ENCODE measurements around the gene CCDC15.

CCDC15 gene

DNA sequence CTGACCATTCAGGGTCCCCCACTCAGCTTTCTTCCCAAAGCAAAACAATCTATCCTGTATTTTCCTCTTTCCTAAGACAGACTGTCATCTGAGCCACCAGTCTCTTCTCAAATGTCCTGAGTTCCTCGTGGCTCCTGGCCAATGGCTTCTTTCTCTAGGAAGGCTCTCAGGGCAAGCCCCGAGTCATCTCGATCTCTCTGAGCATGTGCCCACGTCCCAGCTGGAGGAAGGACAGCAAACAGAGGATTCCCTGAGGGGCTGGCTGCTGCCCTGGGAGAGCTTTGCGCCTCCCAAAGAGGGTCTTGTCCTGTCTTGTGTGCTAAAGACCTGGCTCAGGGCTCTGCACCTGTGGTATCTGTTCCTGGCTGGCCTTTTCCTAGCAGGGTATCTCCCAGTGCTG is 117.4 kb downstream of the CCDC15 start:
- peak; percentile 4 for DNase-seq

- peak; percentile 74 for DNase-seq
Observed at GRCh38 chr11:125071846-125072217, 117.8 kb downstream of the CCDC15 start.

DNA sequence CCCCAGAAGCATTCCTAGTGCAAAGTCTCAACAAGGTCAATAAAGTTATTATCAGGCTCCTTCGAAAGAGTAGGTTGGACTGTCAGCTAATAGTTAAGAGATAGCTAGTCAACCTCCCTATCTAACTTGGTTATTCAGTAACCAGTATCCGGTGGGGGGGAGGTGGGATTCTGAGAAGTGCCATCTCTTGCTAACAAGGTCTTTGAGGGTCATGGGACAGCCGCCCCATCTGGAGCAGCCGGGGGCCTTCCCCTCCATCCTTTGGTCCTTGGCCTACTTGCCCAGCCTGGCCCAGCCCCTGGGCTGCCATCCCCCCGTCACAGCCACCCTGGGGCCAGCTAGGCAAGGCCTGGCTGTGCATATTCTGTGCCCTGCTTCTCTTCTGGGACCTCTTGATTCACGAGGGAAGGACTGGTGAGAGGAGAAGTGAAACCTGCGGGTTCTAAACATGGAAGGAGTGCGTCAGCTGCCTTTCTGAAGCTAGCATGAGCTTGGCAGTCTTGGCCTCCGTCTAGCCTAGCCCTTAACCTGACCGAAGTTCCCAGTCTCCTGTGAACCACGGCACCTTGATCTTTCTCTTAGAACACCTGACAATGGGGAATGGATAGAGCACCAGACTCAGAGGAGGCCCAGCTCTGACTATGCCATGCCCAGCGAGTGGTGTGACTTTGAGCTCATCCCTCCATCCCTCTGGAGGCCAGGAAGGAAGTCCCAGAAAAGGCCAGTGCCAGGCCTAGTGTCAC is 118.4 kb downstream of the CCDC15 start:
- peak; percentile 86 for DNase-seq

DNA sequence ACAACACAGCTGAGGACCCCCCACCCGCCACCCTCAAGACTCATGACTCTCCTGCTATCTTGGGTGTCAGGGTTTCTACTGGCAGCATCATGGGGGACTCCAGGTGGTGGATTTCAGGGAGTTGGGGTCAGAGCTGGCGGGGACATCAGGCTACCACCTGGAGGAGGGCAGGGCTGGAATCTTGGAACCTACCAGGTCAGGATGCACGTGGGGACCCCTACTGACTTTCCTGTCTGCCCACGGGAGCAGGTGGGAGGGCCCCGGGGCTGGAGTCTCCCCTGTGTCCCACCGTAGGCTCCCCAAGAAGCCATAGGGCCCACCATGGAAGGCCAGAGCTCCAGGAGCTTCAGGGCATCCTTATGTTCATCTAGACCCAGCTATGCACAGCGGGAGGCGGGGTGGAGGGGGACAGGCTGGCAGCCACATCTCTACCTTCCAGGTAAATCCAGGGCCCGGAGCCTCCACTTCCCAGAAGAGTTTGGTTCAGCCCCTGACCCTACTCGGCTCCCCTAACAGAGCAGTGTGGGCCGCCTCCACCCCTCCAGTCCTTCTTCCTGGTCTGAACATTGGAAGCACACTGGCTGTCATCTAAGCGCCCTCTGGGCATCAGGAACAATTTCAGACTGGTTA is 119.1 kb downstream of the CCDC15 start:
- no peak for DNase-seq

DNA sequence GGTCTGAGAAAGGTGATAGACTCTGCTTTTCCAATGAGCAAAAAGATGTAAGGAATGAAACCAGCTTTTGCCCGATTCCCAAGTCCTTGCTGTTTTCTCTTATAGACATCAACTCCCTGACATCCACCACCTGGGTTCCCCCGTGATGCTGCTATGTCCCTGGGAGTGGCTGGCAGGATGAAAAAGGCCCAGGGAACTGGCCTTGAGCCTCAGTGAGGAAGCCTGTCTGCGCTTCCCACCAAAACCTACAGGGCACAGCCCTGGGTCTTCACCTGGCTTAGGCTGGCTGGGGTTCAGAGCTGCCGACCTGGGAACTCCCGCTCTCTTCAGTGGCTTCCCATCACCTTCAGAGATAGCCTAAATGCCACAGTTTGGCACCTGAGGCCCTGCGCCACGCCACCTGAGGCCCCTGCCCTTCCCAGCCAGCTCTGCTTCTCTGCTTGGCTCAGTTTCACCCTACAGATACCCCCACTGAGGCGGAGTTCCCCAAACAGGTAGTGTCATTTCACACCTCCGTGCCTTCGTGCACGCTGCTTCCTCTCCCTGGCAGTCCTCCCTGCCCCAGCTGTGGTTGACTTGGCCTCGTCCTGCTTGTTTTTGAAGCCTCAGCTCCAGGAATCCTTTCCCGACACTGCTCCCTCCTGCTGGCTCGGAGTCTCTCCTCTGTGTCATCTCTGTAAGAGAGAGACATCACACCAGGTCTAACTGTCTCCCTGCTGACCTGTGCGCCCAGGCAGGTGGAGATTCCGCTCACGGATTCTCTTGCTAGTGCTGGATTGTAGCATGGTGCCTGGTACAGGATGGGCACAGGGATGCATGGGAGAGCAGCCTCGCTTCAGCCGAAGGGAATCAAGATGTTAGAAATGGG is 119.8 kb downstream of the CCDC15 start:
- no peak for DNase-seq

- DNase-seq: no peak
Observed at GRCh38 chr11:125074511-125075241, 120.7 kb downstream of the CCDC15 start.

GRCh38 chr11:125075242-125075625 is 121.2 kb downstream of the CCDC15 start:
- DNase-seq: no peak

DNA sequence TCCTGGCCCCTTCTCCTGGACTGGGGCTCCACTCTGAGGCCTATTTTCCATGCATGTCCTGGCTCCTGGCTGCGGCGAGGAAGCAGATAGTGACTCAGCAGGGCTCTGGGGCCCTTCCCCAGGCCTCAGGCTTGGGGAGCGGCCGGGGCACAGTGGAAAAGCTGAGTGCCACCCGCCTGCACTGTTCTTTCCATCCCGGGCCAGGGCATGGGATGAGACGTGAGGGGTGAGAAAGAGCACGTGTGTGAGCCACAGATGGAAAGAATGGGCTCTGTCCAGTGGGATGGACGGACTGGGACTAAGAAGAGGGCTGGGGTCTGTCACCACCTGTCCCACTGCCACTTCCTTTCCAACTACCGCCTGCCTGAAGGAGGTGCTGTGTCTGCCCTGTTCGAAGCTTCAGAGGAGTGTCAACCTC is 121.9 kb downstream of the CCDC15 start:
- DNase-seq: no peak

DNA sequence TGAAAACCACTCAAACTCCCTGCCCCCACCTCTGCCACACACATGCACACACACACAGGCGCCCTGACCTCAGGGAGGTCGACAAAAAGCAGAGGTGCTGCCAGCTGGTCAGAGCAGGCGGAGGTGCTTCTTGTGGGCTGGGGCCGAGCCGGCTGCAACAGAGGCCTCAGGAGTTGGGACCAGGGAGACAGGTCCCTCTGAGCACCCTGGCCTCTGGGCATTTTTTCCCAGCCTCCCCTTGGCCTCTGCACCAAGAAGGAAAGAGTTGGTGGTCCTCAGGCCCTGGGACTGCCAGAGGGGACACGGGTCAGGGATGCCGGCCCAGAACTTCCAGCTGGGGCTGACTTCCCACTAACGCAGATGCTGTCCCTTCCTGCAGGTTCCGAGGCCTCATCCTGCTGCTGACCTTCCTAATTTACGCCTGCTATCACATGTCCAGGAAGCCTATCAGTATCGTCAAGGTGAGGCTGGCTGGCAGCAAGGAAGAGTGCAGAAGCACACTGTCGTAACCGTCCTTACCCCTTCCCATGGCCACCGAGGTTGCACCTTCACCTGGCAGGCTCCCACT is 122.5 kb downstream of the CCDC15 start:
- no peak for DNase-seq

GRCh38 chr11:125078016-125078415 is 124.0 kb downstream of the CCDC15 start:
- DNase-seq: no peak

- no peak for DNase-seq
Observed at GRCh38 chr11:125078516-125079140, 124.6 kb downstream of the CCDC15 start.

DNA sequence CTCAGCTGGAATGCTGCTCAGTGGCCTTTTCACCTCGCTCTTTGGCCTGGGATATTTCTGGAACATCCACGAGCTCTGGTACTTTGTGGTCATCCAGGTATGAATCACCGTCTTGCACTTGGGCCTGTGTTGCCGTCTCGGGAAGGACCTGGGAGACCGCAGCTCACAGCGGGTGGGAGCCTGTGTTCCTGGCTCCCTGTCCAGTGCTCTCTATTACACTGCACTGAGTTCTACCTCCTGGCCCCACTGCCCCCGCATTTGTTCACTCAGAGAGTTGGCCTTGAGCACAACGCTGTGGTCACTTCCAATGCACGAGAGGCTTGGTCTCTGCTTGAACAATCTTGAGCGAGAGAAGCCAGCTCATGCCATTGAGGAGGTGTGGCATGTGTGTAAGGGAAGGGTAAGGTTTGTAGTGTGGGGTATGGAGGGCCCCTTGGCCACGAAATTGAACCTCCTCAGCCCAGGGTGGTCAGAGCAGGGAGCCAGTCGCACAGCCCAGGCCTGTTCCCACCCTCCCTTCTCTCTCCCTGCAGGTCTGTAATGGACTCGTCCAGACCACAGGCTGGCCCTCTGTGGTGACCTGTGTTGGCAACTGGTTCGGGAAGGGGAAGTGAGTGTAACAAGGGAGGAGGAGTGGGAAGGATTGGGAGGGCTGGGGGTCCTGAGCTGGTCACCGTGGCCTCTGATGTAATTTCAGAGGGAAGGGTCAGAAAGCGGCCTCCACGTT is 125.3 kb downstream of the CCDC15 start:
- no peak for DNase-seq

DNA sequence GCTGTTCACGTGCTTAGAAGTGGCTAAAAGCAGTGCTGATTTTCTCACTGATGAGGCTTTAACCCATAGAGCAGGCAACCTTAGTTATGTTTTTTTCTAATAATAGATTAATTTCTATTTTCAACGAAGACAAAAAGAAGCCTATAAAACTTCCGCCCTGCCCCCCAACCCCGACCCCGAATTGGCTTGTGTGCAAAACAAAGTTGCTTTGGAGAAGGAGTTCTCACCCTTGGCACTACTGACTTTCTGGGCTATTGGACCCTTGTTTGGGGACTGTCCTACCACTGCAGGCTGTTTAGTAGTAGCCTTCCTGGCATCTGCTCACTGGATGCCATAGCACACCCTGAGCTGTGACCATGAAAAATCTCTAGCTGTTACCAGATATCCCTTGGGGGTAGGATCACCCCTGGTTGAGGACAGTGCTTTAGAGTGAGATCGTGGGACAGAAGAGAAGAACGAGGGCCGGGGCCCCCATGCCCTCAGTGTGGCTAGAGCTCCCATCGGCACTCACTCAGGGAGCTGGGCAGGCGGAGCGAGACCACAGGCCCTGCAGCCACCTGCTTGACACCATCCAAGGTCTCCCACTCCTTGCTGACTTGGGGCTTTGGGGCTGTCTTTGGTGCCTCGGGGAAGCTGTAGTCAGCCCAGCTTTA is 126.0 kb downstream of the CCDC15 start:
- DNase-seq: no peak

- DNase-seq: no peak
Observed at GRCh38 chr11:125080531-125080911, 126.5 kb downstream of the CCDC15 start.

GRCh38 chr11:125081098-125081798 is 127.2 kb downstream of the CCDC15 start:
- no peak for DNase-seq

DNA sequence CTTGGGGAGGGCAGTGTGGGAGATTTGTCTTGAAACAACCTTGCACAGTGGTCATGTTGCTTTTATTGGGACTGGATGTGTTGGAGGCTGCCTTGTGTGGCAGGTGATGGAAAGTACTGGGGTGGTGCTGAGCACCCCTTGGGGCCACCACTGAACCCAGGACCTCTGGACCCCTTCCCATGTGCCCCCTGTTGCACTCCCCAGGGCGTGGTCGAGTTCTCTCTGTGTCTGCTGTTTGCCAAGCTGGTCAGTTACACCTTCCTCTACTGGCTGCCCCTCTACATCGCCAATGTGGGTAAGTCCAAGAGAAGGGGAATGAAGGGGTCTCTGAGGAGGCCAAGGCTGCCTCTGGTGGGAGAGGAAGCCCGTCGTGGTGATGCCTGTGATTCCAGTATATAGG is 128.0 kb downstream of the CCDC15 start:
- no peak for DNase-seq

DNA sequence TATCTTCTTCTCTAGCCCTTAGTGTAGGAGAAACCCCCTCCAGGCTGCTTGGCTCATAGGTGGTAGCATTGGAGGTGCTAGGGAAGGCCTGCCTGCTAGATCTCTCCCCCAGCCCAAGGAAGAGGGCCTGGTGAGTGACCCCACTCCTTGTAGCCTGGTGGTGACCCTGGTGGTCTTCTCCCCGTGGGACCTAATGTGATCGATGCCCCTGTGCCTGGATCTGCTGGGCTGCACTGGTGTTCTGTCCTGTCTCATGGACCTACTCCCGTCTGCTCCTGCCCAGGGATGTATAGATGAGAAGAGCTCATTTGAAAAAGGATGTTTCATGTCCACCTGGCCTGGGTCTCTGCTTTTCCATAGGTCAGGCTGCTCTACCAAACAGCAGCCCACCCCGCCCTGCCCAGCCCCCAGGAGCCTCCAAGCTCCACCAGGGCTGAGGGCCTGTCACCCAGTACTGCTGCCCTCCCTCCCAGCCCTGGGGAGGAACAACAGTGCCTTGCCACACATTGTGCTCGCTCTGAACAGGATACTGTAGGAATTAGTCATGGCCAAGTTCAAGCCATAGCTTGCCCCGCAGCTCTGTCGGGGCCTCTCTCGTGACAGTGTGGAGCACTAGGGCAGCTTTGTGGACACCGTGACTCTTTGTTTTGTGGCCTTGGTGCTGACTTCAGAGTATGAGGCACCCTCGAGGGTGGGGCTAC is 128.8 kb downstream of the CCDC15 start:
- no peak for DNase-seq

- DNase-seq: no peak
Observed at GRCh38 chr11:125083312-125084056, 129.5 kb downstream of the CCDC15 start.

DNA sequence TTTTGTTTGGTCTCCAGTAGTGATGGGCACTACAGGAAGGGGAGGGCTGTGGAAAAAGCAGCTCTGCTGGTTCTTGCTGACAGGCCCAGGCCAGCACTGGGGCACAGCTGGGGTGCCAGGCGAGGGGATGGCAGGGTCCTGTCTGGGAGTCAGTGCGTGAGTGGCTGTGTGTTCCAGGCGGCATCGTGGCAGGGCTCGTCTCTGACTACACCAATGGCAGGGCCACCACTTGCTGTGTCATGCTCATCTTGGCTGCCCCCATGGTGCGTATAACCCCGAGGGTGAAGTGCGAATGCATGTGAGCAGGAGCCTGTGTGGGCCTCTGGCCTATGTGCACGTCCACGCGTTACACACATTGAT is 130.0 kb downstream of the CCDC15 start:
- no peak for DNase-seq
